NT2/D1 (cell line): ENCODE data around the gene FBXW11.

Source experiments
- DNase-seq: peaks from one replicate; pipeline ENCODE4 v3.0.0-alpha.2; 2011; ENCODE audit warnings: low read depth, low spot score
- H3K27me3 ChIP-seq: 2 replicates; pipeline ENCODE4 v1.6.0; 2011; ENCODE audit warnings: mild to moderate bottlenecking; ENCODE audit not compliant: insufficient read length, insufficient read depth
- H3K36me3 ChIP-seq: 2 replicates; pipeline ENCODE4 v1.6.1; 2011; ENCODE audit warnings: mild to moderate bottlenecking, low read length, mixed read lengths; ENCODE audit not compliant: insufficient read depth, insufficient read length
- H3K4me1 ChIP-seq: 2 replicates; pipeline ENCODE4 v1.5.1; 2011; ENCODE audit not compliant: insufficient read depth, insufficient read length
- H3K4me3 ChIP-seq: 2 replicates; pipeline ENCODE4 v1.5.1; 2011; ENCODE audit warnings: low read depth; ENCODE audit not compliant: insufficient read length
- H3K9ac ChIP-seq: 2 replicates; pipeline ENCODE4 v1.6.0; 2011; ENCODE audit warnings: low read depth; ENCODE audit not compliant: insufficient read length
- H3K9me3 ChIP-seq: 2 replicates; pipeline ENCODE4 v1.5.1; 2011; ENCODE audit warnings: mild to moderate bottlenecking, low read length; ENCODE audit not compliant: insufficient read depth
- SUZ12 ChIP-seq: IDR thresholded peaks from 2 replicates; pipeline ENCODE4 v1.6.1; 2011; ENCODE audit not compliant: insufficient read length, insufficient read depth; ENCODE audit errors: extremely low read depth
- YY1 ChIP-seq: IDR thresholded peaks from 2 replicates; pipeline ENCODE4 v1.6.1; 2011; ENCODE audit not compliant: insufficient read length, insufficient read depth
- ZNF274 ChIP-seq: IDR thresholded peaks from 2 replicates; pipeline ENCODE4 v1.6.1; 2011; ENCODE audit warnings: mild to moderate bottlenecking, low read depth, low read length

The FBXW11 gene

DNA sequence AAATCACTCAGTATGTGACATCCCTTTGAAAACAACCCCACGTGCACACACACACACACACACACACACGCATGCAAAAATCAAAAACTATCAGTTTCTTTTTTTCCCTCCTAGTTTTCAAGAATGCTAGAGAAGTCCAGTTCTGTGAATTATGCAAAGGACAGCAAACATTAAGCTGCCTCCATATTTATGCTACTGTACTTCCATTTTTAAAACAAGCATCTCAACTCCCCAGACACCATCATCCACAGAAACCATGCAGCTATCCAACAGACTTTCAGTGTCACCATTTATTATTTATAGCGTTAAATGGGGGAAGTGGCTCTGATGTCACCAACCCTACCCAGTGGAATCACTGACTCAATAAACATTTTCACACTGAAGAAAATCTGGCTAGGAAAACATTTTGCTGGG, 1.6 kb downstream of the FBXW11 start:
- H3K4me3 ChIP-seq: peak overlapping the region; percentile 94
- no peaks in the 10 kb centered on the region for H3K27me3 ChIP-seq
- peaks cover 1% of the 10 kb centered on the region for H3K36me3 ChIP-seq
- peaks cover 3% of the 10 kb centered on the region; the same call in 1 of the 2 replicates for H3K9me3 ChIP-seq
- TF ChIP-seq ZNF274: no peak
- TF ChIP-seq SUZ12: no peak
- no peak for TF ChIP-seq YY1
- H3K4me1 ChIP-seq: peaks cover 2% of the 10 kb centered on the region
- DNase-seq: no peak
- peak overlapping the region; percentile 98 for H3K9ac ChIP-seq

GRCh38 chr5:172003746-172004145, 2.7 kb downstream of the FBXW11 start:
- Histone ChIP-seq H3K36me3 (peaks cover 3% of the 10 kb centered on the region), H3K4me3 (no peak overlapping the region), H3K4me1 (peaks cover 2% of the 10 kb centered on the region), H3K9ac (no peak overlapping the region), H3K27me3 (no peaks in the 10 kb centered on the region), H3K9me3 (peaks cover 3% of the 10 kb centered on the region; the same call in 1 of the 2 replicates)
- no peak for DNase-seq
- TF ChIP-seq SUZ12: no peak
- TF ChIP-seq ZNF274: no peak
- no peak for TF ChIP-seq YY1

DNA sequence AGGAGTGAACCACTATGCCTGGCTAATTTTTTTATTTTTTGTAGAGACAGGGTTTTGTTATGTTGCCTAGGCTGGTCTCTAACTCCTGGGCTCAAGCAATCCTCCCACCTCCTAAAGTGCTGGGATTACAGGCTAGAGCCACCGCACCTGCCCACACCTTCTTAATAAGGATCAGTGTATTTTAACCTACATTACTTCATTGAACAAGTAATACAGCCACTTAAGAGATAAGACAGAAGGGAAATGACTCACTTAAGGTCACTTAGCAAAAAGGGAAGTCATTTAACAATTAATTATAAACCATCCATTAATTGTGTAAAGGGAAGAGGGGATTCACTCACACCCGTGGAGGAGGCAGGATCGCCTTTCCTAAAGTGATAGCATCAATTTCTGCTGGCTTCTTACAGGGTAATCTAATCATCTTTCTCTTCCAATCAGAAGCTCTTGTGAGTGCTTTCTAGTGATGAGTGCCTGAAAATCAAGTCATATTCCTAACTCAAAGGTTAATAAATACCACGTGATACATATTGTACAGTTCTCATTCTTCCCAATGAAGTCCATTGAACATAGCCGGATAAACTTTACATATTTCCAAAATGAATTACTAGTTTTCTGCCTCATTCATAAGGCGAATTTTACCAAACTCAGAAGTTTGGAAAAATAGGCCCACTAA, 3.5 kb downstream of the FBXW11 start:
- Histone ChIP-seq H3K9ac (no peak overlapping the region), H3K36me3 (peaks cover 3% of the 10 kb centered on the region), H3K27me3 (no peaks in the 10 kb centered on the region), H3K4me1 (peaks cover 2% of the 10 kb centered on the region), H3K9me3 (peaks cover 3% of the 10 kb centered on the region; the same call in 1 of the 2 replicates), H3K4me3 (no peak overlapping the region)
- TF ChIP-seq ZNF274: no peak
- DNase-seq: no peak

GRCh38 chr5:172002310-172002709, 4.1 kb downstream of the FBXW11 start:
- Histone ChIP-seq H3K9ac (no peak overlapping the region), H3K9me3 (peaks cover 3% of the 10 kb centered on the region; the same call in 1 of the 2 replicates), H3K4me1 (peaks cover 2% of the 10 kb centered on the region), H3K27me3 (no peaks in the 10 kb centered on the region), H3K4me3 (no peak overlapping the region), H3K36me3 (peaks cover 3% of the 10 kb centered on the region)
- no peak for DNase-seq
- TF ChIP-seq YY1 (no peak), ZNF274 (no peak), SUZ12 (no peak)

GRCh38 chr5:171999877-172000276, 6.6 kb downstream of the FBXW11 start:
- no peaks in the 10 kb centered on the region for H3K27me3 ChIP-seq
- no peak overlapping the region for H3K9ac ChIP-seq
- peaks cover 3% of the 10 kb centered on the region; the same call in 1 of the 2 replicates for H3K9me3 ChIP-seq
- no peak overlapping the region for H3K4me3 ChIP-seq
- peaks cover 17% of the 10 kb centered on the region for H3K36me3 ChIP-seq
- TF ChIP-seq YY1: no peak
- TF ChIP-seq ZNF274: no peak
- TF ChIP-seq SUZ12: no peak
- H3K4me1 ChIP-seq: peaks cover 2% of the 10 kb centered on the region
- DNase-seq: no peak

- TF ChIP-seq YY1 (no peak), ZNF274 (no peak), SUZ12 (no peak)
- Histone ChIP-seq H3K27me3 (no peaks in the 10 kb centered on the region), H3K9me3 (peaks cover 3% of the 10 kb centered on the region; the same call in 1 of the 2 replicates), H3K4me3 (no peak overlapping the region), H3K36me3 (peaks cover 17% of the 10 kb centered on the region), H3K4me1 (peaks cover 2% of the 10 kb centered on the region), H3K9ac (no peak overlapping the region)
- DNase-seq: no peak
Measured at GRCh38 chr5:171999100-171999499, 7.3 kb downstream of the FBXW11 start.

GRCh38 chr5:171997011-171997410, 9.4 kb downstream of the FBXW11 start:
- DNase-seq: no peak
- no peak overlapping the region for H3K9ac ChIP-seq
- H3K4me1 ChIP-seq: no peaks in the 10 kb centered on the region
- peaks cover 17% of the 10 kb centered on the region for H3K36me3 ChIP-seq
- no peaks in the 10 kb centered on the region for H3K27me3 ChIP-seq
- TF ChIP-seq SUZ12 (no peak), YY1 (no peak), ZNF274 (no peak)
- no peak overlapping the region for H3K4me3 ChIP-seq
- H3K9me3 ChIP-seq: peaks cover 3% of the 10 kb centered on the region; the same call in 1 of the 2 replicates
